ENCODE data around the gene E2F2. TPM values are rescaled to one million over a fixed set of nuclear protein-coding genes. Genes with fewer than 3 reads are reported as not detected.
A peak's percentile ranks its signal among the peaks of the same experiment; 100 is the strongest.

E2F2 gene
- polyA plus RNA-seq, 1 of the 3 experiments (the other 2 are of a cell fraction) = 0.43 TPM

GRCh38 chr1:23554481-23555269, 23.6 kb upstream of the E2F2 start (continued):
- 0 out of 2 replicates have a peak, but pooled peaks have one; percentile 10 for TF ChIP-seq TEAD4 (IDR thresholded peaks at IDR 0.05; ENCODE audit: borderline replicate concordance, insufficient read depth)
- 0 out of 2 replicates have a peak, but pooled peaks have one; percentile 42 for TF ChIP-seq RCOR1 (IDR thresholded peaks at IDR 0.05; ENCODE audit: low read length)
- peak; percentile 29; the same call in 1 of the 2 replicates for TF ChIP-seq USF2 (IDR thresholded peaks at IDR 0.05; ENCODE audit: borderline replicate concordance, low read depth, low read length)
- no peak for TF ChIP-seq ZBTB33 (IDR thresholded peaks at IDR 0.05; ENCODE audit: borderline replicate concordance, low read depth)
- peak; percentile 88; the same call in 1 of the 2 replicates for TF ChIP-seq MXI1 (IDR thresholded peaks at IDR 0.05; ENCODE audit: low read depth, low read length)
- no peak for TF ChIP-seq FOSL2 (IDR thresholded peaks at IDR 0.05; ENCODE audit: borderline replicate concordance, low read depth)
- TF ChIP-seq SMC3 (IDR thresholded peaks at IDR 0.05; ENCODE audit: low read depth, low read length) = peak; percentile 7; the same call in 1 of the 2 replicates

GRCh38 chr1:23554127-23554480, 23.1 kb upstream of the E2F2 start:
- Histone ChIP-seq H2AFZ (ENCODE audit: low read depth) (no peak overlapping the region), H3K27ac (ENCODE audit: low read depth in 2 of 2, low read length in 1 of 2) (peak overlapping the region; percentile 95 to 100), H3K36me3 (replicated peaks in 1 of 2; ENCODE audit: control insufficient read depth in 1 of 2, insufficient read depth in 2 of 2, low read length in 1 of 2) (peaks cover 2 to 23% of the 10 kb centered on the region in 2 experiments), H3K9me2 (no peaks in the 10 kb centered on the region), H3K27me3 (ENCODE audit: insufficient read depth) (no peaks in the 10 kb centered on the region), H3K9ac (peak overlapping the region; percentile 79), H3K79me2 (ENCODE audit: insufficient read depth) (peaks cover 26% of the 10 kb centered on the region), H4K20me1 (ENCODE audit: insufficient read depth) (peaks cover 28% of the 10 kb centered on the region), H3K4me1 (ENCODE audit: control insufficient read depth in 1 of 2, insufficient read depth in 2 of 2, low read depth in 1 of 2, low read length in 1 of 2) (peaks cover 33 to 73% of the 10 kb centered on the region in 2 experiments), H3K4me2 (peak overlapping the region; percentile 74), H3K4me3 (ENCODE audit: low read depth in 2 of 2, low read length in 1 of 2) (peak overlapping the region in 1 of 2 experiments; percentile 44; a peak in 2 of 4 replicates), H3K9me3 (no peaks in the 10 kb centered on the region), H3F3A (replicated peaks; ENCODE audit: insufficient read depth) (peaks cover 44% of the 10 kb centered on the region)
- ChIA-PET CTCF (interaction anchor here (1.5 to 18.2 kb wide), 4 partner anchors 10 to 103 kb away, joined by 10 to 708 read pairs (median 46); no protein-coding TSS in a partner anchor), POLR2A (interaction anchor here (1.0 to 1.8 kb wide), 5 partner anchors 14 to 84 kb away, joined by 4 to 8 read pairs (median 6); no protein-coding TSS in a partner anchor)
- 76% methylated on average over 12 of the region's 12 CpGs for WGBS (ENCODE audit: low lambda C conversion rate)
- no peak for TF ChIP-seq TEAD4 (IDR thresholded peaks at IDR 0.05; ENCODE audit: borderline replicate concordance, insufficient read depth)
- TF ChIP-seq CTCF (IDR thresholded peaks at IDR 0.05) = no peak
- no peak for TF ChIP-seq EZH2phosphoT487 (IDR thresholded peaks at IDR 0.05; ENCODE audit: borderline replicate concordance, low read depth)
- TF ChIP-seq GATA2 (CRISPR knock-in tag; IDR thresholded peaks at IDR 0.05) = no peak
- no peak for DNase-seq

Data from SK-N-SH (cell line).